B cell (primary cell): Measurements from ENCODE around the gene CACNG6.
"Not testable (repeated sequence)": the region's sequence is repeated elsewhere in the genome, so short reads cannot be mapped to it uniquely, and the experiment has no call there.

ENCODE experiments used
- CTCF ChIP-seq: fragments of 200-600 bp; IDR thresholded peaks from one replicate; pipeline ENCODE4 v1.8.0; 2022; ENCODE audit warnings: antibody characterized with exemption, mild to moderate bottlenecking
- EZH2 ChIP-seq: IDR thresholded peaks from 2 replicates; pipeline ENCODE4 v1.6.1; 2012; ENCODE audit warnings: borderline replicate concordance, low read depth, mild to moderate bottlenecking, moderate library complexity, low read length; ENCODE audit not compliant: insufficient read depth, poor library complexity, severe bottlenecking

- not testable (repeated sequence) for TF ChIP-seq CTCF, EZH2
Measured at GRCh38 chr19:53948611-53949010, 42.8 kb upstream of the CACNG6 start.
